GM12874 (cell line): ENCODE measurements around the gene CD37.

Experiments used
- CTCF ChIP-seq: IDR thresholded peaks from 2 replicates; pipeline ENCODE4 v1.5.1; 2011; ENCODE audit warnings: low read depth, mild to moderate bottlenecking, control low read depth, low read length, moderate library complexity; ENCODE audit not compliant: insufficient read depth

Gene CD37

GRCh38 chr19:49340865-49341718, 5.9 kb downstream of the CD37 start:
- TF ChIP-seq CTCF: no peak

- TF ChIP-seq CTCF: no peak
Observed at GRCh38 chr19:49342291-49342721, 7.1 kb downstream of the CD37 start.

- no peak for TF ChIP-seq CTCF
Observed at GRCh38 chr19:49343123-49343522, 7.9 kb downstream of the CD37 start.

- no peak for TF ChIP-seq CTCF
Observed at GRCh38 chr19:49344505-49345423, 9.6 kb downstream of the CD37 start.

GRCh38 chr19:49347191-49347590, 12.0 kb downstream of the CD37 start:
- no peak for TF ChIP-seq CTCF

- TF ChIP-seq CTCF: no peak
Observed at GRCh38 chr19:49347835-49348234, 12.6 kb downstream of the CD37 start.

GRCh38 chr19:49348305-49349189, 13.3 kb downstream of the CD37 start:
- TF ChIP-seq CTCF: no peak
